ENCODE data around the gene ACTR1A. TPM values are rescaled to one million over a fixed set of nuclear protein-coding genes. Genes with fewer than 3 reads are reported as not detected.

ACTR1A gene
- total RNA-seq, 8 experiments from 2014 or later = 70.4 to 138 (median 108) TPM

GRCh38 chr10:102470579-102471546 lies 31.6 kb downstream of the ACTR1A start:
- in situ Hi-C loops (cut with MboI; ENCODE audit: low pct_unique_long_range_greater_than_20kb in 2 of 9, low sequenced_read_pairs in 9 of 9, unreplicated experiment in 9 of 9) = no loop called here
- 84 to 100% (median 97%) methylated on average over 1 to 16 of the region's 36 CpGs; no CpG with 5 or more reads in 6 of the 10 experiments for WGBS, 10 experiments
- peak in 2 of 8 experiments; percentile 7 to 12 for ATAC-seq (replicated peaks in 6 of 8)
- Histone ChIP-seq H3K4me1 (replicated peaks in 1 of 2) (no peaks in the 10 kb centered on the region), H3K4me3 (no peak overlapping the region), H3K27ac (no peak overlapping the region)

DNA sequence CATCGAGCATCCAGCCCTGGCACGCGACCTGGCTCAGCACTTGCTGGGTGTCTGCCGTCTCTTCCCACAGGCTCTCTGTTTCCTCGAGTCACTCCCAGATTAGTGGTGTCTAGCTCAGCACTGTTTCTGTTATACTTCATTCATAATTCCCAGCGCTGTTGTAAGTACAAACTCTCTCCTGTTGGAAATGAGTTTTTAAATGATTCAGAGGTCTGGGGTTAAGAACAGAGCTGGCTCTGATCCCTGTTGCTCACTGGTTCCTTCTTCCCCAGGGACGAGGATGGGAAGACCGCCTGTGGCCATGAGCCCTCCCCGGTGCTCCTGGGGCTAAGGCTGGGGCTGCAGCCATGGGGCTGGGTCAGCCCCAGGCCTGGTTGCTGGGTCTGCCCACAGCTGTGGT lies 33.8 kb downstream of the ACTR1A start:
- Histone ChIP-seq H3K4me1 (replicated peaks in 1 of 2) (peaks cover 0 to under 1% of the 10 kb centered on the region in 2 donors), H3K4me3 (no peak overlapping the region), H3K27ac (no peak overlapping the region)
- no peak for ATAC-seq (replicated peaks in 6 of 8)
- in situ Hi-C loops (cut with MboI; ENCODE audit: low pct_unique_long_range_greater_than_20kb in 2 of 9, low sequenced_read_pairs in 9 of 9, unreplicated experiment in 9 of 9) = no loop called here
- WGBS, 10 experiments = 0 to 100% (median 90%) methylated on average over 1 to 5 of the region's 9 CpGs; no CpG with 5 or more reads in 5 of the 10 experiments

DNA sequence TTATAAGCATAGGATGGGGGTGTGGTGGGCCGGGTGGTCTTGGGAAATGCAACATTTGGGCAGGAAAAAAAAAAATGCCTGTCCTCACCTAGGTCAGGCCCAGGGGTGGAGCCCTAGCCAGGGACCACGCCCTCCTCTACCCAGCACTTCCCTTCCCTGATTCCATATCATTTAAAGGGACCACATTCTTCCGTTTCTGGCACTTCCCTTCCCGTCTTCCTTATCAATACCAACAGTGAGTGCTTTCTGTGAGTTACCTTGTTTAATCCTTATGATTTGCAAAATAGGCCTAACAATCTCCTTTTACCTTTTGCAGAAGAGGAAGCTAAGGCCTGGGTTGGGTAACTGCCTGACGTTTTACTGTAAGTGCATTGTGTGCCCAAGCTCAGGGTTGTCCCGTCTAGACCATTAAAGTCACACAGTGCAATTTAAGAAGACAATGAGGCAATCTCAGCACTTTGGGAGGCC lies 34.5 kb downstream of the ACTR1A start:
- Histone ChIP-seq H3K4me1 (replicated peaks in 1 of 2) (peaks cover 4% of the 10 kb centered on the region in 2 donors), H3K4me3 (no peak overlapping the region), H3K27ac (no peak overlapping the region)
- no peak for ATAC-seq (replicated peaks in 6 of 8)
- in situ Hi-C loops (cut with MboI; ENCODE audit: low pct_unique_long_range_greater_than_20kb in 2 of 9, low sequenced_read_pairs in 9 of 9, unreplicated experiment in 9 of 9) = no loop called here
- 52 to 93% (median 80%) methylated on average over 2 to 5 of the region's 6 CpGs; no CpG with 5 or more reads in 5 of the 10 experiments for WGBS, 10 experiments

- Histone ChIP-seq H3K27ac (no peak overlapping the region), H3K4me3 (no peak overlapping the region), H3K4me1 (replicated peaks in 1 of 2) (peaks cover 11% of the 10 kb centered on the region in 2 donors)
- ATAC-seq (replicated peaks in 6 of 8) = no peak
- in situ Hi-C loops (cut with MboI; ENCODE audit: low pct_unique_long_range_greater_than_20kb in 2 of 9, low sequenced_read_pairs in 9 of 9, unreplicated experiment in 9 of 9) = no loop called here
- WGBS, 10 experiments = 20 to 100% (median 89%) methylated on average over 1 to 5 of the region's 6 CpGs; no CpG with 5 or more reads in 3 of the 10 experiments
Observed at GRCh38 chr10:102467318-102467717, 35.2 kb downstream of the ACTR1A start.

DNA sequence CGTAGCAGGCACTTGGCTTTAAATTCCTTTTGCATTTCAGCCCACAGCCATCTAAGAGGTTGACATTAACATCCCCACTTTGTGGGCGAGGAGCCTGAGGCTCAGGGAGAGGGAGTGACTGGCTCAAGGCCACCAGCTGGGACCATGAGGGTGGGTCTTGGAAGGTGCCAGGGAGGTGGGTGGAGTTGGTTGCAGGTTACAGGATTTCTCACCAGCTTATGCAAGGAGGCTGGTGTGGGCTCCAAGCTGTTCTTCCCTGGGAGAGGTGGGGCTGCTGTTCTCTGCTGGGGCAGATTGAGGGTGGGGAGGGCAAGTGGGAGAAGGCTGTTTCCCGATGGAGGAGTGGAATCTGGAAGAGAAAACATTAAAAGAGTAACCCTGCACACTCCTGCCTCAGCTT lies 37.0 kb downstream of the ACTR1A start:
- in situ Hi-C loops (cut with MboI; ENCODE audit: low pct_unique_long_range_greater_than_20kb in 2 of 9, low sequenced_read_pairs in 9 of 9, unreplicated experiment in 9 of 9) = no loop called here
- no peak overlapping the region for H3K4me3 ChIP-seq
- no peak overlapping the region for H3K27ac ChIP-seq
- 6 to 71% (median 48%) methylated on average over 1 to 3 of the region's 3 CpGs; no CpG with 5 or more reads in 4 of the 10 experiments for WGBS, 10 experiments
- peak in 1 of 8 experiments; percentile 5 for ATAC-seq (replicated peaks in 6 of 8)
- H3K4me1 ChIP-seq (replicated peaks in 1 of 2) = peaks cover 20 to 22% of the 10 kb centered on the region in 2 donors

- Histone ChIP-seq H3K4me1 (replicated peaks in 1 of 2) (peaks cover 20 to 22% of the 10 kb centered on the region in 2 donors), H3K27ac (no peak overlapping the region), H3K4me3 (no peak overlapping the region)
- WGBS, 10 experiments = 82 to 95% (median 88%) methylated on average over 2 to 10 of the region's 10 CpGs; no CpG with 5 or more reads in 4 of the 10 experiments
- in situ Hi-C loops (cut with MboI; ENCODE audit: low pct_unique_long_range_greater_than_20kb in 2 of 9, low sequenced_read_pairs in 9 of 9, unreplicated experiment in 9 of 9) = no loop called here
- no peak for ATAC-seq (replicated peaks in 6 of 8)
Observed at GRCh38 chr10:102463983-102464382, 38.5 kb downstream of the ACTR1A start.

DNA sequence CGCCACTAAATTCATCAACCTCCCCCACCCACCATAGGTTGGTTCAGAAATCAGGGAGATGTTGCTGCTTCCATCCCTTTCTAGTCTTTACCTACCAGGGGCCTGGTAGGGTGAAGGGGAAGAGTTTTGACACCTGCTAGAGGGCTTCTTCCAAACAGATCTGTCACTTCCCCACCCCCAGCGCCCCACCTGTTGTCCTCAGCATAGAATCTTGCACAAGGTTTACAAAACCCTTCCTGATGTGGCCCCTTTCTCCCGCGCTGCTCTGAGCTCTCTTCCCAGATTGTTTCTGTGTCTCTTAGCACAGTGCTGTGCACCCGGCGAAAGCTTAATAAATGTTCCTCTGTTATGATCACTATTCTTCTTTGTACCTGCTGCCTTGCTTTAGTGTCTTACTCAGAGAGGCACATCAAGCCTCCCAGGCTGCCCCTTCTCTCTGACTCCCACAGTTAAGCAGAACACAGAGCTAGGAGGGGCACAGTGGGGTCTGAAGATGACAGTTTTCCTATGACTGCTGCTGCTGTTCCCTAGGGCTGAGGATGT lies 39.9 kb downstream of the ACTR1A start:
- H3K4me1 ChIP-seq (replicated peaks in 1 of 2) = peaks cover 20 to 22% of the 10 kb centered on the region in 2 donors
- peak in 1 of 8 experiments; percentile 3 for ATAC-seq (replicated peaks in 6 of 8)
- WGBS, 10 experiments = 40 to 83% (median 64%) methylated on average over 1 to 6 of the region's 6 CpGs; no CpG with 5 or more reads in 2 of the 10 experiments
- in situ Hi-C loops (cut with MboI; ENCODE audit: low pct_unique_long_range_greater_than_20kb in 2 of 9, low sequenced_read_pairs in 9 of 9, unreplicated experiment in 9 of 9) = no loop called here
- H3K27ac ChIP-seq = peak overlapping the region in 1 of 2 donors; percentile 8
- H3K4me3 ChIP-seq = peak overlapping the region in 1 of 5 donors; percentile 13

GRCh38 chr10:102461187-102462054 lies 41.1 kb downstream of the ACTR1A start:
- in situ Hi-C loops (cut with MboI; ENCODE audit: low pct_unique_long_range_greater_than_20kb in 2 of 9, low sequenced_read_pairs in 9 of 9, unreplicated experiment in 9 of 9) = no loop called here
- Histone ChIP-seq H3K4me3 (peak overlapping the region; percentile 40 to 62 (median 55)), H3K27ac (peak overlapping the region in 1 of 2 donors; percentile 65), H3K4me1 (replicated peaks in 1 of 2) (peaks cover 21 to 22% of the 10 kb centered on the region in 2 donors)
- WGBS, 10 experiments = 0 to 30% (median 0%) methylated on average over 1 to 11 of the region's 54 CpGs; no CpG with 5 or more reads in 2 of the 10 experiments
- ATAC-seq (replicated peaks in 6 of 8) = peak; percentile 84 to 98 (median 96)

DNA sequence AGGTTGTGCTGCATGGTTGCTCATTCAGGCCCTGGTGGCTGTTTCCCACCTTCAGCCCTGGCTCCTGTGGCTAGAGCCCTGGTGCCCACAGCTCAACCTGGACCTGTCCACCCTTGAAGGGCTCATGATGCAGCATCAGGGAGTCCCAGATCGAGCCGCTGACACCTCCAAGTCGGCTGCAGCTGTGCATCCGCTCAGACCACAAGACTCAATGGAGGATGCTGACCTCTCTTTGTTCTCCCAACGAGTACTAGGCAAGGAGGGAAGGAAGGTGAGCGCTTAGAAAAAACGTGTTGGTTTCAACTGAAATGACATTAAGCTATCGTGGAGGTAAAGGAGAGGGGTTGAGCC lies 41.7 kb downstream of the ACTR1A start:
- Histone ChIP-seq H3K4me3 (peak overlapping the region; percentile 40 to 62 (median 55)), H3K27ac (peak overlapping the region; percentile 19 to 65), H3K4me1 (replicated peaks in 1 of 2) (peaks cover 27 to 28% of the 10 kb centered on the region in 2 donors)
- in situ Hi-C loops (cut with MboI; ENCODE audit: low pct_unique_long_range_greater_than_20kb in 2 of 9, low sequenced_read_pairs in 9 of 9, unreplicated experiment in 9 of 9) = no loop called here
- 25 to 67% (median 35%) methylated on average over 1 to 7 of the region's 8 CpGs; no CpG with 5 or more reads in 4 of the 10 experiments for WGBS, 10 experiments
- ATAC-seq (replicated peaks in 6 of 8) = peak in 6 of 8 experiments; percentile 29 to 45 (median 39)

GRCh38 chr10:102458656-102459055 lies 43.9 kb downstream of the ACTR1A start:
- H3K27ac ChIP-seq = no peak overlapping the region
- WGBS, 10 experiments = 35 to 90% (median 75%) methylated on average over 1 to 4 of the region's 4 CpGs

DNA sequence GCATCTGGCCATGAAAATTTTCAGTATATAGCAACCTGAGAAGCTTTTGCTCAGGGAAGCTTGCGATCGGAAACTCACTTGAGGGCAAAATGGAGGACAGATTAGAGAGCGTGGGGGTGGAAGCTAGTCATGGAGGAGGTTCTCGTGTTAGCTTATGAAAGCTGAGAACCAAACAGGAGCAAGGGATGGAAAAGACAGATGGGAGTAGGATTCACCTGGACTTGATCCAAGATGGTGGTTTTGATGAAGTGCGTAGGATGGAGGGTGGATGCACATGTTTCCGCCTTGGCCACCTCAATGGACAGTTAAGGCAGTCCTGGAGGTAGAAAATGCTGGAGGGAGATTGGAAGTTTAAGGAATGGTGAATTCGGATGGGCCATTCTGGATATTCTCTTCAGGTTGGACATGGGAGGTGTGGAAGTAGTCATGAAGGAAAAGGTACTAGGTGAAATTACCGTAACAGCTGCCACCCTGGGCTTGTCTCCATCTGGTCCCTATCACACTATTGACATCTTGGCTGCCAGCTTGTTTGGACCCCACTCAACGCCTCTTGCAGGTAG lies 44.8 kb downstream of the ACTR1A start:
- in situ Hi-C loops (cut with MboI; ENCODE audit: low pct_unique_long_range_greater_than_20kb in 2 of 9, low sequenced_read_pairs in 9 of 9, unreplicated experiment in 9 of 9) = no loop called here

More at GRCh38 chr10:102458656-102459055, 43.9 kb downstream of the ACTR1A start:
- in situ Hi-C loops (cut with MboI; ENCODE audit: low pct_unique_long_range_greater_than_20kb in 2 of 9, low sequenced_read_pairs in 9 of 9, unreplicated experiment in 9 of 9) = no loop called here
- H3K4me1 ChIP-seq (replicated peaks in 1 of 2) = peaks cover 30 to 32% of the 10 kb centered on the region in 2 donors
- no peak overlapping the region for H3K4me3 ChIP-seq
- no peak for ATAC-seq (replicated peaks in 6 of 8)

DNA sequence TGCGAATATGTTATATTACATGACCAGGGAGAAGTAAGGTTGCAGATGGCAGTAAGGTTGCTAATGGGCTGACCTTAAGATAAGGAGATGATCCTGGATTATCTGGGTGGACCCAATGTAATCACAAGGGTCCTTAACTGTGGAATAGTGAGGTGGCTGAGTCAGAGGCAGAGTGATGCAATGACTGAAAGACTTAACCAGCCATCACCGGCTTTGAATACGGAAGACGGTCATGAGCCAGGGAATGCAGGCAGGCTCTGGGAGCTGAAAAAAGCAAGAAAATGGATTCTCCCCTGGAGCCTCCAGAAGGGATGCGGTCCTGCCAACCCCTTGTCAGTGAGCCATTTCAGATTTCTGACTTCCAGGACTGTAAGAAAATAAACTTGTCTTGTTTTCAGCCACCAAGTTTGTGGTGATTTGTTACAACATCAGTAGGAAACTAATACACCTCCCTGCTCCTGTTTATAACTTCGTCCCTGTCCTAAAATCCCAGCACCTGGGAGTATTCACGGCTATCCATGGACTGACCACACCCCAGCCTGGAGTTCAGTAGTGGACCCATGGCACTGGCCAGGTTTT lies 46.5 kb downstream of the ACTR1A start:
- Histone ChIP-seq H3K4me3 (no peak overlapping the region), H3K27ac (peak overlapping the region; percentile 76 to 77), H3K4me1 (replicated peaks in 1 of 2) (peaks cover 22 to 25% of the 10 kb centered on the region in 2 donors)
- WGBS, 10 experiments = 8 to 94% (median 60%) methylated on average over 1 to 7 of the region's 7 CpGs; no CpG with 5 or more reads in 3 of the 10 experiments
- in situ Hi-C loops (cut with MboI; ENCODE audit: low pct_unique_long_range_greater_than_20kb in 2 of 9, low sequenced_read_pairs in 9 of 9, unreplicated experiment in 9 of 9) = no loop called here
- peak in 7 of 8 experiments; percentile 62 to 90 (median 81) for ATAC-seq (replicated peaks in 6 of 8)

More for the DNA sequence above, 44.8 kb downstream of the ACTR1A start:
- Histone ChIP-seq H3K27ac (no peak overlapping the region), H3K4me3 (no peak overlapping the region), H3K4me1 (replicated peaks in 1 of 2) (peaks cover 25 to 26% of the 10 kb centered on the region in 2 donors)
- 66 to 100% (median 92%) methylated on average over 1 to 7 of the region's 9 CpGs; no CpG with 5 or more reads in 2 of the 10 experiments for WGBS, 10 experiments
- no peak for ATAC-seq (replicated peaks in 6 of 8)

All from motor neuron (in vitro differentiated cells).